Sigmoid colon (tissue), 4 donors: ENCODE measurements around the gene ITPR2.

ENCODE experiments used
- EP300 ChIP-seq, 4 donors: sonication (generic); formaldehyde crosslinking; IDR thresholded peaks; one replicate each; pipeline ENCODE4 v1.6.1; 2017; ENCODE audit warnings: antibody characterized with exemption in 4 of 4
- POLR2AphosphoS5 ChIP-seq, 4 donors: sonication (generic); formaldehyde crosslinking; IDR thresholded peaks; one replicate each; pipeline ENCODE4 v1.6.1; 2017; ENCODE audit warnings: antibody characterized with exemption in 4 of 4
- TF ChIP-seq, protein P1 (sequence below), 4 experiments: fragments of 450-650 bp in 3 of 4; fragments of 200-600 bp in 1 of 4; IDR thresholded peaks; one replicate each; pipeline ENCODE4 v1.5.1; 2016 to 2019; ENCODE audit warnings: antibody characterized with exemption in 4 of 4, mild to moderate bottlenecking in 3 of 4, moderate library complexity in 2 of 4

DNA sequence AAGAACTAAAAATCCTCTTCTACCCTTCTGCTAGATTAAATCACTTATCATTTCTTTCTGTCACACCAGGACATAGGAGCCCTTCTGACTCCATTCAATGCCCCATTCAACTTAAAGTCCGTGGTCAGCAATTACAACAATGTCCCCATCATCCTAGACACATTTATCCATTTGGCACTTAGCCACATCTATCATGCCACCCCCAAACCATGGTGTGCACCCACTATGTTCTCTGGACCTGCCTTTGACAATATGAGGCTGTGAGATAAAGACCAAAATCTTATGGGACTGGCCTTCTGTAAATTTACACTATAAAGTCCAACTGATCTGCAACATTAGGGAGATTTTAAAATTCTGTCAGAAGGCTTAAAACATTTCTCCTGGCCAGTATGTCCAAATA is 533.2 kb downstream of the ITPR2 start:
- TF ChIP-seq, protein P1, sequence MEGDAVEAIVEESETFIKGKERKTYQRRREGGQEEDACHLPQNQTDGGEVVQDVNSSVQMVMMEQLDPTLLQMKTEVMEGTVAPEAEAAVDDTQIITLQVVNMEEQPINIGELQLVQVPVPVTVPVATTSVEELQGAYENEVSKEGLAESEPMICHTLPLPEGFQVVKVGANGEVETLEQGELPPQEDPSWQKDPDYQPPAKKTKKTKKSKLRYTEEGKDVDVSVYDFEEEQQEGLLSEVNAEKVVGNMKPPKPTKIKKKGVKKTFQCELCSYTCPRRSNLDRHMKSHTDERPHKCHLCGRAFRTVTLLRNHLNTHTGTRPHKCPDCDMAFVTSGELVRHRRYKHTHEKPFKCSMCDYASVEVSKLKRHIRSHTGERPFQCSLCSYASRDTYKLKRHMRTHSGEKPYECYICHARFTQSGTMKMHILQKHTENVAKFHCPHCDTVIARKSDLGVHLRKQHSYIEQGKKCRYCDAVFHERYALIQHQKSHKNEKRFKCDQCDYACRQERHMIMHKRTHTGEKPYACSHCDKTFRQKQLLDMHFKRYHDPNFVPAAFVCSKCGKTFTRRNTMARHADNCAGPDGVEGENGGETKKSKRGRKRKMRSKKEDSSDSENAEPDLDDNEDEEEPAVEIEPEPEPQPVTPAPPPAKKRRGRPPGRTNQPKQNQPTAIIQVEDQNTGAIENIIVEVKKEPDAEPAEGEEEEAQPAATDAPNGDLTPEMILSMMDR (IDR thresholded peaks at IDR 0.05), result no peak
- TF ChIP-seq POLR2AphosphoS5 (IDR thresholded peaks at IDR 0.05), result no peak
- TF ChIP-seq EP300 (IDR thresholded peaks at IDR 0.05), result no peak
